Osteoblast (primary cell): Measurements from ENCODE around the gene CD74. TPM values are rescaled to one million over a fixed set of nuclear protein-coding genes. Genes with fewer than 3 reads are reported as not detected.

ENCODE experiments used
- DNase-seq: peaks from one replicate; pipeline ENCODE4 v3.0.0; 2011; ENCODE audit warnings: low spot score, mixed read lengths; ENCODE audit not compliant: insufficient read length; ENCODE audit errors: missing footprints
- H2AFZ ChIP-seq: 2 replicates; pipeline ENCODE4 v1.6.0; 2011; ENCODE audit warnings: mild to moderate bottlenecking, low read length
- H3K27ac ChIP-seq: 2 replicates; pipeline ENCODE4 v1.5.1; 2011; ENCODE audit warnings: mild to moderate bottlenecking, low read depth, low read length, moderate library complexity
- H3K27me3 ChIP-seq: 2 replicates; pipeline ENCODE4 v1.6.0; 2012; ENCODE audit warnings: mild to moderate bottlenecking, control low read depth, inconsistent platforms, low read length, moderate library complexity; ENCODE audit not compliant: insufficient read depth
- H3K36me3 ChIP-seq: 2 replicates; pipeline ENCODE4 v1.5.1; 2011; ENCODE audit warnings: mild to moderate bottlenecking, low read length, control low read depth, moderate library complexity; ENCODE audit not compliant: insufficient read depth
- H3K4me1 ChIP-seq: 2 replicates; pipeline ENCODE4 v1.5.1; 2011; ENCODE audit warnings: mild to moderate bottlenecking, low read length, control low read depth, moderate library complexity; ENCODE audit not compliant: insufficient read depth
- H3K4me2 ChIP-seq: 2 replicates; pipeline ENCODE4 v1.6.0; 2011; ENCODE audit warnings: mild to moderate bottlenecking, low read length; ENCODE audit not compliant: insufficient read depth
- H3K4me3 ChIP-seq: fragments of 200-600 bp; sonication (generic); 3 replicates; pipeline ENCODE4 v1.5.1; 2012; ENCODE audit warnings: mild to moderate bottlenecking, low read length, inconsistent platforms; ENCODE audit not compliant: insufficient read depth
- H3K79me2 ChIP-seq: 2 replicates; pipeline ENCODE4 v1.6.0; 2012; ENCODE audit warnings: mild to moderate bottlenecking, low read length, control low read depth, inconsistent platforms; ENCODE audit not compliant: insufficient read depth
- H3K9me3 ChIP-seq: 2 replicates; pipeline ENCODE4 v1.5.1; 2011; ENCODE audit warnings: low read depth, low read length, control low read depth
- H4K20me1 ChIP-seq: 2 replicates; pipeline ENCODE4 v1.6.0; 2012; ENCODE audit warnings: mild to moderate bottlenecking, low read length, control low read depth; ENCODE audit not compliant: insufficient read depth
- total RNA-seq: library from RNA; depleted of rRNA; stranded (reverse); fragments of >200 nt; gene quantifications from 2 replicates; pipeline ENCODE4 v1.2.3, GENCODE V29; 2012
- TF ChIP-seq, protein P1 (sequence below): IDR thresholded peaks from 2 replicates; pipeline ENCODE4 v1.5.1; 2011; ENCODE audit warnings: mild to moderate bottlenecking, low read depth, low read length, moderate library complexity; ENCODE audit errors: extremely low read depth

Gene CD74
- total RNA-seq, 1 donor, result 21.4 TPM

- Histone ChIP-seq H3K36me3 (peaks cover 55% of the 10 kb centered on the region), H4K20me1 (peaks cover 3% of the 10 kb centered on the region), H3K4me2 (no peak overlapping the region), H3K4me1 (no peaks in the 10 kb centered on the region), H3K27ac (no peak overlapping the region), H3K79me2 (no peaks in the 10 kb centered on the region), H2AFZ (no peak overlapping the region), H3K9me3 (no peaks in the 10 kb centered on the region), H3K4me3 (no peak overlapping the region), H3K27me3 (no peaks in the 10 kb centered on the region)
- DNase-seq, result peak; percentile 23
- TF ChIP-seq, protein P1, sequence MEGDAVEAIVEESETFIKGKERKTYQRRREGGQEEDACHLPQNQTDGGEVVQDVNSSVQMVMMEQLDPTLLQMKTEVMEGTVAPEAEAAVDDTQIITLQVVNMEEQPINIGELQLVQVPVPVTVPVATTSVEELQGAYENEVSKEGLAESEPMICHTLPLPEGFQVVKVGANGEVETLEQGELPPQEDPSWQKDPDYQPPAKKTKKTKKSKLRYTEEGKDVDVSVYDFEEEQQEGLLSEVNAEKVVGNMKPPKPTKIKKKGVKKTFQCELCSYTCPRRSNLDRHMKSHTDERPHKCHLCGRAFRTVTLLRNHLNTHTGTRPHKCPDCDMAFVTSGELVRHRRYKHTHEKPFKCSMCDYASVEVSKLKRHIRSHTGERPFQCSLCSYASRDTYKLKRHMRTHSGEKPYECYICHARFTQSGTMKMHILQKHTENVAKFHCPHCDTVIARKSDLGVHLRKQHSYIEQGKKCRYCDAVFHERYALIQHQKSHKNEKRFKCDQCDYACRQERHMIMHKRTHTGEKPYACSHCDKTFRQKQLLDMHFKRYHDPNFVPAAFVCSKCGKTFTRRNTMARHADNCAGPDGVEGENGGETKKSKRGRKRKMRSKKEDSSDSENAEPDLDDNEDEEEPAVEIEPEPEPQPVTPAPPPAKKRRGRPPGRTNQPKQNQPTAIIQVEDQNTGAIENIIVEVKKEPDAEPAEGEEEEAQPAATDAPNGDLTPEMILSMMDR, result no peak
These were observed 26.5 kb downstream of the CD74 start for GRCh38 chr5:150386024-150386855.

- TF ChIP-seq, protein P1, result no peak
- DNase-seq, result peak; percentile 54
These were observed 28.0 kb downstream of the CD74 start for GRCh38 chr5:150384701-150385100.

GRCh38 chr5:150377964-150378694, 34.6 kb downstream of the CD74 start:
- H3K36me3 ChIP-seq, result peaks cover 62% of the 10 kb centered on the region
- peak; percentile 95 for DNase-seq
- H3K79me2 ChIP-seq, result no peaks in the 10 kb centered on the region
- H2AFZ ChIP-seq, result no peak overlapping the region
- peak overlapping the region; percentile 60 for H3K27ac ChIP-seq
- no peaks in the 10 kb centered on the region for H3K27me3 ChIP-seq
- TF ChIP-seq, protein P1, result no peak
- H3K9me3 ChIP-seq, result peaks cover 2% of the 10 kb centered on the region
- H3K4me2 ChIP-seq, result peak overlapping the region; percentile 4
- H3K4me1 ChIP-seq, result peaks cover 21% of the 10 kb centered on the region
- H3K4me3 ChIP-seq, result no peak overlapping the region
- H4K20me1 ChIP-seq, result no peaks in the 10 kb centered on the region

More at GRCh38 chr5:150384701-150385100, 28.0 kb downstream of the CD74 start:
- no peaks in the 10 kb centered on the region for H3K79me2 ChIP-seq
- no peak overlapping the region for H3K4me3 ChIP-seq
- no peak overlapping the region for H2AFZ ChIP-seq
- H3K9me3 ChIP-seq, result no peaks in the 10 kb centered on the region
- H3K27me3 ChIP-seq, result no peaks in the 10 kb centered on the region
- no peaks in the 10 kb centered on the region for H3K4me1 ChIP-seq
- H3K27ac ChIP-seq, result no peak overlapping the region
- peaks cover 51% of the 10 kb centered on the region for H3K36me3 ChIP-seq
- no peak overlapping the region for H3K4me2 ChIP-seq
- H4K20me1 ChIP-seq, result peaks cover 3% of the 10 kb centered on the region
